Hepatocyte (in vitro differentiated cells): ENCODE measurements around the gene EVA1A. TPM values are rescaled to one million over a fixed set of nuclear protein-coding genes. Genes with fewer than 3 reads are reported as not detected.

Source experiments
- DNase-seq: peaks from one replicate; pipeline ENCODE4 v3.0.0-alpha.2; 2016; ENCODE audit warnings: low spot score
- H2AFZ ChIP-seq: fragments of 200-600 bp; sonication (generic); 2 replicates; pipeline ENCODE4 v1.6.0; 2016; ENCODE audit warnings: antibody characterized with exemption, mild to moderate bottlenecking
- H3K27ac ChIP-seq: fragments of 200-600 bp; sonication (generic); 2 replicates; pipeline ENCODE4 v1.5.1; 2016; ENCODE audit warnings: mild to moderate bottlenecking
- H3K27me3 ChIP-seq: fragments of 200-600 bp; sonication (generic); 2 replicates; pipeline ENCODE4 v1.6.1; 2016
- H3K36me3 ChIP-seq: fragments of 200-600 bp; sonication (generic); replicated peaks from 2 replicates; pipeline ENCODE4 v1.5.1; 2016; ENCODE audit warnings: low read depth; ENCODE audit not compliant: insufficient read depth
- H3K4me1 ChIP-seq: fragments of 200-600 bp; sonication (generic); 2 replicates; pipeline ENCODE4 v1.5.1; 2016; ENCODE audit warnings: mild to moderate bottlenecking, moderate library complexity; ENCODE audit not compliant: insufficient read depth
- H3K4me2 ChIP-seq: fragments of 200-600 bp; sonication (generic); 2 replicates; pipeline ENCODE4 v1.6.0; 2016
- H3K4me3 ChIP-seq: fragments of 200-600 bp; sonication (generic); 2 replicates; pipeline ENCODE4 v1.5.1; 2016; ENCODE audit warnings: mild to moderate bottlenecking
- H3K79me2 ChIP-seq: fragments of 200-600 bp; sonication (generic); 2 replicates; pipeline ENCODE4 v1.6.0; 2017; ENCODE audit warnings: mild to moderate bottlenecking
- H3K9me2 ChIP-seq: fragments of 200-600 bp; sonication (generic); replicated peaks from 2 replicates; pipeline ENCODE4 v1.6.0; 2017; ENCODE audit warnings: mild to moderate bottlenecking; ENCODE audit not compliant: insufficient read depth
- H3K9me3 ChIP-seq: fragments of 200-600 bp; sonication (generic); 2 replicates; pipeline ENCODE4 v1.5.1; 2016; ENCODE audit warnings: low read depth, mild to moderate bottlenecking
- H4K20me1 ChIP-seq: fragments of 200-600 bp; sonication (generic); 2 replicates; pipeline ENCODE4 v1.6.0; 2016; ENCODE audit warnings: mild to moderate bottlenecking; ENCODE audit not compliant: insufficient read depth, poor library complexity, severe bottlenecking
- EZH2 ChIP-seq: fragments of 200-600 bp; sonication (generic); IDR thresholded peaks from 2 replicates; pipeline ENCODE4 v1.6.1; 2016; ENCODE audit warnings: antibody characterized with exemption, mild to moderate bottlenecking, borderline replicate concordance
- EZH2phosphoT487 ChIP-seq: fragments of 200-600 bp; sonication (generic); IDR thresholded peaks from one replicate; pipeline ENCODE4 v1.6.1; 2018; ENCODE audit warnings: antibody characterized with exemption, mild to moderate bottlenecking, low read depth, moderate library complexity; ENCODE audit not compliant: unreplicated experiment, severe bottlenecking
- WGBS: methylation state at CpG from one replicate; pipeline ENCODE4 v1.1.6; 2016; ENCODE audit warnings: low lambda C conversion rate; ENCODE audit errors: missing lambda C conversion rate; 5-methylcytosine and 5-hydroxymethylcytosine counted together
- polyA plus RNA-seq: library from polyadenylated mRNA; unstranded; fragments of >200 nt; fragmentation: Nextera tagmentation; extraction: Ambion mirVana; gene quantifications from 2 replicates; pipeline ENCODE4 v1.2.1, GENCODE V29; 2016
- total RNA-seq: library from RNA; depleted of rRNA; stranded (reverse); fragments of >200 nt; gene quantifications from 2 replicates; pipeline ENCODE4 v1.2.3, GENCODE V29; 2014
- TF ChIP-seq, protein P1 (sequence below): fragments of 200-600 bp; sonication (generic); IDR thresholded peaks from 2 replicates; pipeline ENCODE4 v1.5.1; 2016; ENCODE audit warnings: antibody characterized with exemption, mild to moderate bottlenecking; ENCODE audit not compliant: poor library complexity

Gene EVA1A, protein sequence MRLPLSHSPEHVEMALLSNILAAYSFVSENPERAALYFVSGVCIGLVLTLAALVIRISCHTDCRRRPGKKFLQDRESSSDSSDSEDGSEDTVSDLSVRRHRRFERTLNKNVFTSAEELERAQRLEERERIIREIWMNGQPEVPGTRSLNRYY
- total RNA-seq = 30.8 and 36.2 TPM in 2 replicates
- polyA plus RNA-seq = 15.3 and 17.2 TPM in 2 replicates

DNA sequence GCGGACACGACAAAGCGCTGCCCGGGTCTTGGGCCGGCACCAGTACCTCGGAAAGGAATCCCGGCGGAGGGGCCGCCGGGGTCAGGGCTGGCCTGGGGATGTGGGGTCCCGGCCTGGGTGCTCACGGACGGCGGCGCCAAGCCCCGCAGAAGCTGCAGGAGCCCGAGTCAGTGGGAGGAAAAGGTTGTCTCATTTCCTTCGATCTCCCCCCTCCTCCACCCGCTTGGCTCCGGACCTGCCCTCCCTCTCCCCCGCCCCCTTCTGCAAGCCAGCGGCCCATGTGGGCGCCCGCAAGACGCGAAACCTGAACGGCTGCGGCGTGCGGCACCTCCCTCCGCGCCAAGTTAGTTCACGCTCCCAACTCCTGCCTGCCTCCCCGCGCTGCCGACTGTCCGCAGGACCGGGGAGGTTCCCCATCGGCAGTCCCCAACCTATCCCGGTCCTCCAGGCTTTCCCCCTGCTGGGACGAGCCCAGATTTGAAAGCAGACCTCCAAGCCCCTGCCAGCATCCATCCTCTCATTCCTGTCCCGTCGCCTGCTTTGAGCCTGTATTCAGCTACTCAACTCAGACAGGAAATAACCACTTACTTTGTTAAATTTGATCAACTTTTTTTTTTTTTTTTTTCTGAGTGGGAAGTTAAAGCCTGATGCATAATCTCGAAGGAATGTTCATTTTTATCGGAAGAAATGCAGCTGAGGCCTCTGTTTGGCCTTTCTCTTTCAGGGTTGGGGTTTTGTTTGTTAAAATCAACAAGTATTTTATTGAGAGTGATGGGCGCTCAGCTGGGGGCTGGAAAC, at the start of gene EVA1A:
Gene EVA1A (minus strand): TSS at position 172 of the 798 bp plus-strand sequence. CDS start 42,799 bp downstream, outside the sequence.
- Histone ChIP-seq H3K79me2 (peaks cover 14% of the 10 kb centered on the region), H3K27ac (peak within 1 kb of the TSS; percentile 86), H3K36me3 (no peaks in the 10 kb centered on the region), H3K9me2 (no peaks in the 10 kb centered on the region), H3K27me3 (no peaks in the 10 kb centered on the region), H3K4me2 (peak within 1 kb of the TSS; percentile 92), H3K4me3 (peak within 1 kb of the TSS; percentile 86), H3K4me1 (peaks cover 18% of the 10 kb centered on the region), H4K20me1 (no peaks in the 10 kb centered on the region), H2AFZ (peak within 1 kb of the TSS; percentile 63), H3K9me3 (no peaks in the 10 kb centered on the region)
- 7% methylated on average over 22 of the region's 46 CpGs for WGBS
- DNase-seq = peak; percentile 72
- TF ChIP-seq EZH2 (no peak), EZH2phosphoT487 (no peak)
- TF ChIP-seq, protein P1, sequence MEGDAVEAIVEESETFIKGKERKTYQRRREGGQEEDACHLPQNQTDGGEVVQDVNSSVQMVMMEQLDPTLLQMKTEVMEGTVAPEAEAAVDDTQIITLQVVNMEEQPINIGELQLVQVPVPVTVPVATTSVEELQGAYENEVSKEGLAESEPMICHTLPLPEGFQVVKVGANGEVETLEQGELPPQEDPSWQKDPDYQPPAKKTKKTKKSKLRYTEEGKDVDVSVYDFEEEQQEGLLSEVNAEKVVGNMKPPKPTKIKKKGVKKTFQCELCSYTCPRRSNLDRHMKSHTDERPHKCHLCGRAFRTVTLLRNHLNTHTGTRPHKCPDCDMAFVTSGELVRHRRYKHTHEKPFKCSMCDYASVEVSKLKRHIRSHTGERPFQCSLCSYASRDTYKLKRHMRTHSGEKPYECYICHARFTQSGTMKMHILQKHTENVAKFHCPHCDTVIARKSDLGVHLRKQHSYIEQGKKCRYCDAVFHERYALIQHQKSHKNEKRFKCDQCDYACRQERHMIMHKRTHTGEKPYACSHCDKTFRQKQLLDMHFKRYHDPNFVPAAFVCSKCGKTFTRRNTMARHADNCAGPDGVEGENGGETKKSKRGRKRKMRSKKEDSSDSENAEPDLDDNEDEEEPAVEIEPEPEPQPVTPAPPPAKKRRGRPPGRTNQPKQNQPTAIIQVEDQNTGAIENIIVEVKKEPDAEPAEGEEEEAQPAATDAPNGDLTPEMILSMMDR = no peak

DNA sequence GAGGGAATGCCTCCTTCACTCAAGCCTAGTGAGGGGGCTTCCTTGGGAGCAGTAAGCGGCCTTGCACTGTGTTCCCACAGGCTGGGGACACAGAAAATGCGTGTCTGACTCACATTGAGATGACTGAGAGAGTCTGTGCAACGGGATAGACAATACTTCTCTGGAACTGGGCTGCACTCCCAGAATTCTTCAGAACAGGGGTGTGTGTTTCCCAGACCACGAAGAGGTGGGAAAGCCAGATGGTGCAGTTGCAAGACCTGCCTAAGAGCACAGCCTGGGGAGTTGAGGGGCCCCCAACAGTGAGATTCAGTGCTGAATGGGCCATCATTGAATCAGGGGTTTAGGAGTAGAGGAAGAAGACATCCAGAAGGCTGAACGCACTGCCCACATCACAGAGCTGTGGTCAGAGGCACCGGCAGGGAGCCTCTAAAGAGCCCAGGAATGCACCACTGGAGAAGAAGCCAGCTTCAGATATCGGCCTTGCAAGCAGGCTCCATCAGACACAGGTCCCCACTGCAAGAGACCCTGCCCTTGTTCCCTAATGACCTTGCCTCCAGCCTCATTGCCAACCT, 49.3 kb upstream of the EVA1A start:
- Histone ChIP-seq H4K20me1 (no peaks in the 10 kb centered on the region), H3K36me3 (no peaks in the 10 kb centered on the region), H3K9me3 (no peaks in the 10 kb centered on the region), H3K4me2 (no peak overlapping the region), H2AFZ (no peak overlapping the region), H3K27me3 (no peaks in the 10 kb centered on the region), H3K9me2 (no peaks in the 10 kb centered on the region), H3K4me1 (peaks cover 9% of the 10 kb centered on the region), H3K27ac (no peak overlapping the region), H3K79me2 (no peaks in the 10 kb centered on the region), H3K4me3 (no peak overlapping the region)
- TF ChIP-seq, protein P1 = no peak
- TF ChIP-seq EZH2 = no peak
- TF ChIP-seq EZH2phosphoT487 = no peak
- 81% methylated on average over 7 of the region's 7 CpGs for whole genome bisulfite sequencing
- no peak for DNase-seq

DNA sequence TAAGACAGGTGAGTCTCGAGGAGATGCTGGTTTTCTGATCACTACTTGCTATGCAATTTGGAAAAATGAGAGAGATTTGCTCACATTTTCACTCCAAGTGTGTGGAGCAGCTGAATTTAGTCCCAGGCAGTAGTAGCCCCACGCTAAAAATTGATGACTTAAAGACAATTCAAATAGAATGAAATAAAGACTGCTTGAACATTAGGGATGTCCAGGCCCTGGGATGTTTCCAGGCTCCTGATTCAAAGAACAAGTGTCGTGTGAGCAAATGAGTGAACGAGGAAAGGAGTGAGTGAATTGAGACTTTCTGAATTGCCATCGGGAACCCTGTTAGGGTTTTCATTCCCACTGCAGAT, 48.6 kb upstream of the EVA1A start:
- 47% methylated on average over 5 of the region's 5 CpGs for WGBS
- Histone ChIP-seq H4K20me1 (no peaks in the 10 kb centered on the region), H2AFZ (no peak overlapping the region), H3K4me3 (no peak overlapping the region), H3K9me2 (no peaks in the 10 kb centered on the region), H3K27ac (no peak overlapping the region), H3K9me3 (no peaks in the 10 kb centered on the region), H3K36me3 (no peaks in the 10 kb centered on the region), H3K4me1 (peaks cover 9% of the 10 kb centered on the region), H3K79me2 (no peaks in the 10 kb centered on the region), H3K27me3 (no peaks in the 10 kb centered on the region), H3K4me2 (no peak overlapping the region)
- no peak for TF ChIP-seq EZH2phosphoT487
- TF ChIP-seq, protein P1 = no peak
- no peak for TF ChIP-seq EZH2
- no peak for DNase-seq
